Panc1 (cell line): ENCODE data around the gene TMEM19. TPM values are rescaled to one million over a fixed set of nuclear protein-coding genes. Genes with fewer than 3 reads are reported as not detected.

Source experiments
- ATAC-seq: fragments of 200-7000 bp; cut with Tn5 transposase; 2 replicates; pipeline ENCODE4 v1.9.1; 2020; ENCODE audit warnings: mild to moderate bottlenecking, moderate library complexity
- BruUV-seq: library from RNA; stranded (reverse); fragments of 400-500 nt; replicated peaks from 2 replicates; lab custom pipeline; 2021; lab: Mats Ljungman, UMichigan
- CTCF ChIA-PET: fragments of 300-600 bp; sonication (Branson Sonifier 250); formaldehyde crosslinking; loops from one replicate; lab custom pipeline; 2022; ENCODE audit warnings: antibody characterized with exemption; lab: Charles Lee
- POLR2A ChIA-PET: fragments of 300-600 bp; sonication (Branson Sonifier 250); formaldehyde crosslinking; loops from one replicate; lab custom pipeline; 2022; ENCODE audit warnings: antibody characterized with exemption; lab: Charles Lee
- DNase-seq: peaks from one replicate; pipeline ENCODE4 v3.0.0-alpha.2; 2010; ENCODE audit warnings: low read depth, low spot score
- H3K27ac ChIP-seq: 2 replicates; pipeline ENCODE4 v1.5.1; 2011; ENCODE audit warnings: mild to moderate bottlenecking, low read length, inconsistent platforms
- H3K27me3 ChIP-seq: fragments of 200-500 bp; sonication (Bioruptor generic); 2 replicates; pipeline ENCODE4 v1.6.0; 2014; ENCODE audit warnings: low read length, inconsistent platforms; ENCODE audit not compliant: control insufficient read depth, insufficient read depth
- H3K36me3 ChIP-seq: fragments of 200-500 bp; sonication (Bioruptor generic); 2 replicates; pipeline ENCODE4 v1.5.1; 2014; ENCODE audit warnings: inconsistent platforms, mild to moderate bottlenecking, low read length, moderate library complexity; ENCODE audit not compliant: control insufficient read depth, insufficient read depth
- H3K4me1 ChIP-seq: 2 replicates; pipeline ENCODE4 v1.5.1; 2011; ENCODE audit warnings: inconsistent platforms, mild to moderate bottlenecking, low read length, moderate library complexity; ENCODE audit not compliant: control insufficient read depth, insufficient read depth
- H3K4me3 ChIP-seq, 2 experiments: 2 replicates each; pipeline ENCODE4 v1.5.1; 2011 to 2012; ENCODE audit warnings: low read depth in 2 of 2, low read length in 2 of 2, mild to moderate bottlenecking in 2 of 2, inconsistent platforms in 1 of 2, moderate library complexity in 1 of 2
- H3K9me3 ChIP-seq: fragments of 200-500 bp; sonication (Bioruptor generic); 2 replicates; pipeline ENCODE4 v1.5.1; 2014; ENCODE audit warnings: low read depth, mild to moderate bottlenecking, inconsistent platforms, low read length, moderate library complexity; ENCODE audit not compliant: control insufficient read depth, insufficient read depth
- POLR2AphosphoS5 ChIP-seq: IDR thresholded peaks from 2 replicates; pipeline ENCODE4 v1.6.1; 2012; ENCODE audit warnings: mild to moderate bottlenecking, low read depth, low read length, moderate library complexity
- SIN3A ChIP-seq: IDR thresholded peaks from 2 replicates; pipeline ENCODE4 v1.6.1; 2012; ENCODE audit warnings: low read depth, mild to moderate bottlenecking, low read length, moderate library complexity, borderline replicate concordance; ENCODE audit not compliant: insufficient read depth
- TCF7L2 ChIP-seq: IDR thresholded peaks from 2 replicates; pipeline ENCODE4 v1.6.1; 2011; ENCODE audit warnings: mild to moderate bottlenecking, low read depth, low read length, inconsistent platforms
- in situ Hi-C: cut with HindIII; loops from 2 replicates; pipeline ENCODE4 v1.10.0; 2016; ENCODE audit warnings: low sequenced_read_pairs, low pct_unique_long_range_greater_than_20kb
- intact Hi-C: fragments of 100-400 bp; cut with micrococcal nuclease; formaldehyde crosslinking; loops from one replicate; pipeline ENCODE4 v1.10.0; 2022; ENCODE audit not compliant: unreplicated experiment
- total RNA-seq: library from RNA; stranded (reverse); gene quantifications from one replicate; pipeline ENCODE4 v1.2.1, GENCODE V29; 2021; ENCODE audit not compliant: unreplicated experiment
- TF ChIP-seq, protein P1 (sequence below), 2 experiments: IDR thresholded peaks; 2 replicates each; pipeline ENCODE4 v1.6.1; 2011 to 2012; ENCODE audit warnings: low read depth in 2 of 2, control low read depth in 1 of 2, low read length in 1 of 2, mild to moderate bottlenecking in 1 of 2, moderate library complexity in 1 of 2; ENCODE audit not compliant: insufficient read depth in 1 of 2
- TF ChIP-seq, protein P2 (sequence below): fragments of 450-650 bp; IDR thresholded peaks from 2 replicates; pipeline ENCODE4 v1.5.1; 2017; ENCODE audit warnings: mild to moderate bottlenecking

Gene TMEM19
- total RNA-seq, 1 experiment from 2014 or later, result 72.8 TPM

- Histone ChIP-seq H3K27me3 (peaks cover 4% of the 10 kb centered on the region), H3K9me3 (no peaks in the 10 kb centered on the region), H3K27ac (no peak overlapping the region), H3K4me3 (no peak overlapping the region), H3K4me1 (no peaks in the 10 kb centered on the region), H3K36me3 (no peaks in the 10 kb centered on the region)
- in situ Hi-C loops (no loop called here), intact Hi-C loops (loop anchor here (5.0 kb wide), 2 partner anchors 111 to 331 kb away; no protein-coding TSS in a partner anchor)
- TF ChIP-seq, protein P1, sequence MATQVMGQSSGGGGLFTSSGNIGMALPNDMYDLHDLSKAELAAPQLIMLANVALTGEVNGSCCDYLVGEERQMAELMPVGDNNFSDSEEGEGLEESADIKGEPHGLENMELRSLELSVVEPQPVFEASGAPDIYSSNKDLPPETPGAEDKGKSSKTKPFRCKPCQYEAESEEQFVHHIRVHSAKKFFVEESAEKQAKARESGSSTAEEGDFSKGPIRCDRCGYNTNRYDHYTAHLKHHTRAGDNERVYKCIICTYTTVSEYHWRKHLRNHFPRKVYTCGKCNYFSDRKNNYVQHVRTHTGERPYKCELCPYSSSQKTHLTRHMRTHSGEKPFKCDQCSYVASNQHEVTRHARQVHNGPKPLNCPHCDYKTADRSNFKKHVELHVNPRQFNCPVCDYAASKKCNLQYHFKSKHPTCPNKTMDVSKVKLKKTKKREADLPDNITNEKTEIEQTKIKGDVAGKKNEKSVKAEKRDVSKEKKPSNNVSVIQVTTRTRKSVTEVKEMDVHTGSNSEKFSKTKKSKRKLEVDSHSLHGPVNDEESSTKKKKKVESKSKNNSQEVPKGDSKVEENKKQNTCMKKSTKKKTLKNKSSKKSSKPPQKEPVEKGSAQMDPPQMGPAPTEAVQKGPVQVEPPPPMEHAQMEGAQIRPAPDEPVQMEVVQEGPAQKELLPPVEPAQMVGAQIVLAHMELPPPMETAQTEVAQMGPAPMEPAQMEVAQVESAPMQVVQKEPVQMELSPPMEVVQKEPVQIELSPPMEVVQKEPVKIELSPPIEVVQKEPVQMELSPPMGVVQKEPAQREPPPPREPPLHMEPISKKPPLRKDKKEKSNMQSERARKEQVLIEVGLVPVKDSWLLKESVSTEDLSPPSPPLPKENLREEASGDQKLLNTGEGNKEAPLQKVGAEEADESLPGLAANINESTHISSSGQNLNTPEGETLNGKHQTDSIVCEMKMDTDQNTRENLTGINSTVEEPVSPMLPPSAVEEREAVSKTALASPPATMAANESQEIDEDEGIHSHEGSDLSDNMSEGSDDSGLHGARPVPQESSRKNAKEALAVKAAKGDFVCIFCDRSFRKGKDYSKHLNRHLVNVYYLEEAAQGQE (IDR thresholded peaks at IDR 0.05; ENCODE audit: insufficient read depth in 1 of 2, low read depth in 2 of 2, low read length in 1 of 2), result no peak
- TF ChIP-seq, protein P2, sequence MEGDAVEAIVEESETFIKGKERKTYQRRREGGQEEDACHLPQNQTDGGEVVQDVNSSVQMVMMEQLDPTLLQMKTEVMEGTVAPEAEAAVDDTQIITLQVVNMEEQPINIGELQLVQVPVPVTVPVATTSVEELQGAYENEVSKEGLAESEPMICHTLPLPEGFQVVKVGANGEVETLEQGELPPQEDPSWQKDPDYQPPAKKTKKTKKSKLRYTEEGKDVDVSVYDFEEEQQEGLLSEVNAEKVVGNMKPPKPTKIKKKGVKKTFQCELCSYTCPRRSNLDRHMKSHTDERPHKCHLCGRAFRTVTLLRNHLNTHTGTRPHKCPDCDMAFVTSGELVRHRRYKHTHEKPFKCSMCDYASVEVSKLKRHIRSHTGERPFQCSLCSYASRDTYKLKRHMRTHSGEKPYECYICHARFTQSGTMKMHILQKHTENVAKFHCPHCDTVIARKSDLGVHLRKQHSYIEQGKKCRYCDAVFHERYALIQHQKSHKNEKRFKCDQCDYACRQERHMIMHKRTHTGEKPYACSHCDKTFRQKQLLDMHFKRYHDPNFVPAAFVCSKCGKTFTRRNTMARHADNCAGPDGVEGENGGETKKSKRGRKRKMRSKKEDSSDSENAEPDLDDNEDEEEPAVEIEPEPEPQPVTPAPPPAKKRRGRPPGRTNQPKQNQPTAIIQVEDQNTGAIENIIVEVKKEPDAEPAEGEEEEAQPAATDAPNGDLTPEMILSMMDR, result no peak
- TF ChIP-seq SIN3A, result no peak
- TF ChIP-seq POLR2AphosphoS5, result no peak
- TF ChIP-seq TCF7L2, result no peak
- ATAC-seq (no peak), DNase-seq (no peak)
- BruUV-seq, result no TSS peak
- POLR2A ChIA-PET, result interaction anchor here (0.5 kb wide), 1 partner anchor 98 kb away, joined by 13 read pairs; no protein-coding TSS in a partner anchor
- CTCF ChIA-PET, result interaction anchor here (1.3 to 2.7 kb wide), 4 partner anchors 62 to 118 kb away, joined by 3 to 13 read pairs (median 11); partner anchors contain the start of genes THAP2, TMEM19 and ZFC3H1
These were observed 62.4 kb downstream of the TMEM19 start for GRCh38 chr12:71748081-71748850.

DNA sequence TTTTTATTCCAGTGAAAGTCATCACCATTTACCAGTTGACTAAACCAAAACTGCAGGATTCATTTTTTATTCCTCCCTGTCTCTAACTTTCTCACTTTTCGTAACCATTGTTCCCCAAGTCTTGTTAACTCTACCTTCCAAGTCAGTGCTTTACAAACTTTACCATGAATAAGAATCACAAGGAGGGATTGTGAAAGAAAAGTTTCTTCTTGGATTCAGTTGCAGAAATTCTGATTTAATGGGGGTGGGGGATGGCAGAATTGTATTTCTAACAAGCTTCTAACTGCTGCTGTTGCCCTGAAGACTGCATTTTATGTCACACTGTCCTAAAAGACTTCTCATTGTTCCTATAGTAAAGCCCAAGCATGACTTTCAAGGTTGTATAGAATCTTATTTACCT lies 63.8 kb downstream of the TMEM19 start:
- TF ChIP-seq, protein P2, result no peak
- ChIA-PET POLR2A (no interaction called here), CTCF (no interaction called here)
- no peak for ATAC-seq
- in situ Hi-C loops, result no loop called here
- Histone ChIP-seq H3K27me3 (peaks cover 4% of the 10 kb centered on the region), H3K4me3 (no peak overlapping the region), H3K4me1 (peaks cover 3% of the 10 kb centered on the region; the same call in 1 of the 2 replicates), H3K27ac (no peak overlapping the region), H3K9me3 (no peaks in the 10 kb centered on the region), H3K36me3 (no peaks in the 10 kb centered on the region)
- no TSS peak for BruUV-seq
- intact Hi-C loops, result loop anchor here (5.0 kb wide), 2 partner anchors 112 to 332 kb away; no protein-coding TSS in a partner anchor
- no peak for DNase-seq
